Measurements from ENCODE around the gene CABCOCO1.

DNA sequence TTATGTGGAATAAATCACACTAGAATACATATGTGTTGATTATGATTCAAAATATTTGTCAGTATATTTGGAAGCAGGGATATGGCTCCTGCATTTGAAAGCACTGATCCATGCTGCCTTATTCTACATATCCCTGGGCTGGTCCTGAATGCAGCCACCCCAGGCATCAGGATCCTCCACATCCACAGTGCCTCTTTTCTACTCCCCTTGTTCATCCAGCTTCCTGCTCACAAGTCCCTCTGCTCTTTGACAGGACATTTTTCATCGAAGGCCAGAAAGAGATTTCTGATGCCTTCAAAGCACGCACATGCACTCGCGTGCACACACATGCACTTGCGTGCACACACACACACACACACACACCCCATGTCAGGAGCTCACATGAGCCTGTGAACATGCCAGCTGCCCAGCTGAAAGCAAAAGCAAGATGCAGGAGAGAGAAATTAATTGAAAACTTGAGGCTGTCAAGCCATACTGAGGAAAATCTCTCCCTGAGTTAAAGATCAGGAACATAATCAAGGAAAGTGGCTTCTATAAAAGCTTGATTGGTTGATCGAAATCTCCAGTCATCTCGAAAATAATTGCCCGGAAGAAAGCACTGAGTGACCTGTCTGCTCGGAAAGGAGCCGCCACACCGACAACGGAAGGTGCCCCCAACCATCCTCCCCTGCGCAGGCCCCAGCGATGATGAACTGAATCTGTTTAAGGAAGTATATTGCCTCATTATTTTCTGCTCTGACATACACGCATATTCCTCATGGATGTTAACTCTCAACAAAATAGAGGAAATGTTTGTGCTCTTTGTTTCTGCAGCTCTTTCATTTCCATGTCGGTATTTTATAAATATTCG is 134.8 kb downstream of the CABCOCO1 start:
- TF ChIP-seq EZH2 (IDR thresholded peaks at IDR 0.05; ENCODE audit: borderline replicate concordance, low read length), result no peak
- TF ChIP-seq, protein P1, sequence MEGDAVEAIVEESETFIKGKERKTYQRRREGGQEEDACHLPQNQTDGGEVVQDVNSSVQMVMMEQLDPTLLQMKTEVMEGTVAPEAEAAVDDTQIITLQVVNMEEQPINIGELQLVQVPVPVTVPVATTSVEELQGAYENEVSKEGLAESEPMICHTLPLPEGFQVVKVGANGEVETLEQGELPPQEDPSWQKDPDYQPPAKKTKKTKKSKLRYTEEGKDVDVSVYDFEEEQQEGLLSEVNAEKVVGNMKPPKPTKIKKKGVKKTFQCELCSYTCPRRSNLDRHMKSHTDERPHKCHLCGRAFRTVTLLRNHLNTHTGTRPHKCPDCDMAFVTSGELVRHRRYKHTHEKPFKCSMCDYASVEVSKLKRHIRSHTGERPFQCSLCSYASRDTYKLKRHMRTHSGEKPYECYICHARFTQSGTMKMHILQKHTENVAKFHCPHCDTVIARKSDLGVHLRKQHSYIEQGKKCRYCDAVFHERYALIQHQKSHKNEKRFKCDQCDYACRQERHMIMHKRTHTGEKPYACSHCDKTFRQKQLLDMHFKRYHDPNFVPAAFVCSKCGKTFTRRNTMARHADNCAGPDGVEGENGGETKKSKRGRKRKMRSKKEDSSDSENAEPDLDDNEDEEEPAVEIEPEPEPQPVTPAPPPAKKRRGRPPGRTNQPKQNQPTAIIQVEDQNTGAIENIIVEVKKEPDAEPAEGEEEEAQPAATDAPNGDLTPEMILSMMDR (conservative IDR thresholded peaks at IDR 0.05 in 1 of 2, IDR thresholded peaks at IDR 0.05 in 1 of 2; ENCODE audit: extremely low read depth in 1 of 2, insufficient read depth in 1 of 2, low read depth in 1 of 2, low read length in 2 of 2), result no peak

Data from mammary epithelial cell (primary cell).